VCaP (cell line): Measurements from ENCODE around the gene MAP4.

ENCODE experiments used
- H3K27ac ChIP-seq: fragments of 450-650 bp; 2 replicates; pipeline ENCODE4 v1.5.1; 2017
- CTCF ChIP-seq: fragments of 450-650 bp; conservative IDR thresholded peaks from 2 replicates; pipeline ENCODE4 v1.5.1; 2017; ENCODE audit warnings: mild to moderate bottlenecking, moderate library complexity

The MAP4 gene

GRCh38 chr3:47859956-47860605 lies 156.1 kb downstream of the MAP4 start:
- TF ChIP-seq CTCF, result no peak
- H3K27ac ChIP-seq, result no peak overlapping the region

- no peak overlapping the region for H3K27ac ChIP-seq
- no peak for TF ChIP-seq CTCF
These were observed 159.1 kb downstream of the MAP4 start for GRCh38 chr3:47857151-47857550.

- H3K27ac ChIP-seq, result no peak overlapping the region
- TF ChIP-seq CTCF, result no peak
These were observed 159.5 kb downstream of the MAP4 start for GRCh38 chr3:47856669-47857068.

- TF ChIP-seq CTCF, result no peak
- no peak overlapping the region for H3K27ac ChIP-seq
These were observed 160.5 kb downstream of the MAP4 start for GRCh38 chr3:47855461-47856383.

GRCh38 chr3:47854720-47855455 lies 161.3 kb downstream of the MAP4 start:
- TF ChIP-seq CTCF, result 0 out of 2 replicates have a peak, but pooled peaks have one; percentile 11
- H3K27ac ChIP-seq, result no peak overlapping the region

- no peak overlapping the region for H3K27ac ChIP-seq
- no peak for TF ChIP-seq CTCF
These were observed 161.9 kb downstream of the MAP4 start for GRCh38 chr3:47854267-47854666.
